Activated CD4-positive, CD25-positive, alpha-beta regulatory T cell (primary cell): ENCODE measurements around the gene ALOX15.
"Not testable (repeated sequence)": the region's sequence is repeated elsewhere in the genome, so short reads cannot be mapped to it uniquely, and the experiment has no call there.

Experiments used
- DNase-seq, 4 experiments: peaks; one replicate each; lab custom pipeline; 2025; lab: John Stamatoyannopoulos, UW

ALOX15 gene

GRCh38 chr17:4617090-4617489 is 24.4 kb downstream of the ALOX15 start:
- no peak for DNase-seq

GRCh38 chr17:4616476-4616875 is 25.0 kb downstream of the ALOX15 start:
- no peak for DNase-seq

- no peak for DNase-seq
Observed at GRCh38 chr17:4610656-4611055, 30.8 kb downstream of the ALOX15 start.

- no peak for DNase-seq
Observed at GRCh38 chr17:4610162-4610561, 31.3 kb downstream of the ALOX15 start.

DNA sequence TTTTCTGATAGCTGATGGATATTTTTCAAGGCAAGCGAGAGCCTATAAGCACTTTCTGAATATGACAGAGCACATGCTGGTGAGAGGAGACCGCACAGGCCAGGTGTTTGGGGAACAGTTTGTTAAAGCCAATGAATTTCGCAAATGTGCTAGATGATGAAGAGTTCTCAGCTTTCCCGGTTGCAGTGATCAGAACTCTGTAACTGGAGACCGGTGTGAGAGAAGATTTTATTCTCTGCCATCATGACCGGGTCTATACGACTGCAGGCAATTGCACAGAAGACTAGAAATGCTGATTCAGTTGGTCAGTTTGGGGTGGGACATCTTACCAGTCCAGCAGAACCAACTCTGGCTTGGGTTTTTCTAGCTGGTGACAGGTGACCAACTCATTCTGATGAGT is 31.7 kb downstream of the ALOX15 start:
- no peak for DNase-seq

- DNase-seq = no peak
Observed at GRCh38 chr17:4607773-4608187, 33.7 kb downstream of the ALOX15 start.

DNA sequence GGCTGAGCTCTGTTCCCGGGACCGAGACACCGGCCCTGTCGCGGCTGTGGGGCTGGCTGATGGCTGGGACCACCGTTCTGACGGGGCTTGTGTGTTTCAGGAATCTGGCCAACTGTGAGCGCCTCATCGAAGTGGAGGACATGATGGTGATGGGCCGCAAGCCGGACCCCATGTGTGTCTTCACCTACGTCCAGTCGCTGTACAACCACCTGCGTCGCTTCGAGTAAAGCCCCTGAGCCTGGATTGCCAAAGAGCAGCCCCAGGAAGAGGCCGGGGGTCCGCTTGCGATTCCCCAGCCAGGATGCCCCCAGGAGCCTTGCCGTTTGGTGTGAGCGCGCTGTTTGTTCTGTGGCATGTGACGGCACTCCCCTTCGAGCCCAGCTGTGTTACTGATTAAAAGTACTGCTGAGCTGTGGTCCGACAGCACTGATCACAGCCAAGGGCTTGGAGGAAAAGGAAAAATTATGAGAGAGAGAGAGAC is 34.2 kb downstream of the ALOX15 start:
- DNase-seq = no peak

DNA sequence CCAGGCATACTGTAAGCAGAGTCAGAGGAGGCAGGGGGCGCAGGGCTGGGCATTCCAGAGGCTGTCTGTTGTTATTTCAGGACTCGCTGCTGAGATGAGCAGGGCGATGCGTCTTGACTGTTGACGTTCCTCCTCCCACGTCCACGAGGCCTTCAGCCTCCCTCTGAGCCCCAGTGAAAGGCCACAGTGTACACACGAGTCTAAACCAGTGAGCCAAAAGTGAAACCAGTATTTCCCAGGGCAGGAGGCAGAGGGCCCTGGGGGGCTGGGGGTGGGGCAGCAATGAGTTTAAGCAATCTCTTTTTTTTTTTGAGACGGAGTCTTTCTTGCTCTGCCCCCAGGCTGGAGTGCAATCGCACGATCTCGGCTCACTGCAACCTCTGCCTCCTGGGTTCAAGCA is 35.7 kb downstream of the ALOX15 start:
- DNase-seq = no peak

GRCh38 chr17:4604736-4605135 is 36.7 kb downstream of the ALOX15 start:
- not testable (repeated sequence) for DNase-seq

- DNase-seq = no peak
Observed at GRCh38 chr17:4604111-4604644, 37.3 kb downstream of the ALOX15 start.

GRCh38 chr17:4602041-4602440 is 39.4 kb downstream of the ALOX15 start:
- no peak for DNase-seq

DNA sequence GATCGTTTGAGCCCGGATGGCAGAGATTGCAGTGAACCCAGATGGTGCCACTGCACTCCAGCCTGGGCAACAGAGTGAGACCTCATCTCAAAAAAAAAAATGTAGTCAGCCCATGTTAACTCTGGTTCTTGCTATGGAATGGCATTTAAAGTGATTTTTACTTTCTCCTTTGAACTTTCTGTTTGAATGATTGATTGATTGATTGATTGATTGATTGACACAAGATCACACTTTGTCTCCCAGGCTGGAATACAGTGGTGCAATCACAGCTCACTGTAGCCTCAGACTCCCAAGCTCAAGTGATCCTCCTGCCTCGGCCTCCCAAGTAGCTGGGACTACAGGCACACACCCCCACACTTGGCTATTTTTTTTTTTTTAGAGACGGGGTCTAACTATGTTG is 40.2 kb downstream of the ALOX15 start:
- no peak for DNase-seq

GRCh38 chr17:4600563-4600962 is 40.9 kb downstream of the ALOX15 start:
- no peak for DNase-seq

GRCh38 chr17:4599505-4600281 is 41.8 kb downstream of the ALOX15 start:
- DNase-seq = no peak

DNA sequence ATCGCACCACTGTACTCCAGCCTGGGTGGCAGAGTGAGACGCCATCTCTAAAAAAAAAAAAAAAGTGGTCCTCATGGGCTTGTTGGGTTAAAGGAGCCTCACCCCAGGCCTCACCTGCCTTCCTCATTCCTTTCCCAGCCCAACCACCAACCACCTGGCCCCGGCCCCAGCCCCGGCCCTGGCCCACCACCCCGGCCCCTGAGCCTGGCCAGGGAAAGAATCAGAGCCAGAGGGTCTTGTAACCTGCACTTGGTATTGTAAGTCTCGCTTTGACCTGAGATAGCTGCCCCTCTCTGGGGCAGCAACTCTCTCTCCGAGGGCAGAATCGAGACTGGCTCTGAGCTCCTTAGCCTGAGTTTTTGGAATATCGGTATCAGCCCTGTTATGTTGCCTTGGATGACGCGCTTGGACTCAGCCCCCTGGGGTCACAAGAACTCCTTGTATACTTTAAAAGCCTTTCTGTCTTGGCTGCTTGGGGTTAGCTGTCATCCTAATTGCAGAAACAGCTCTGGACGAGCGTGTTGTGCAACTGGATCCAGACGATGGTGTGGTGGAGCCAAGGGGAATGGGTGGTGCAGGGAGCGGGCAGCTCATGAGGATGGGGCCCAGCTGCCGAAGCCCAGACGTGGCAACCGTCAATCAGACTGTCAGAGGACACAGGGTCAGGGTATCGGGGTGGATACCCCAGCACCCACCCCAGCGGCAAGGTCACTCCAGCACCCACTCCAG is 42.5 kb downstream of the ALOX15 start:
- DNase-seq = no peak

- no peak for DNase-seq
Observed at GRCh38 chr17:4597975-4598374, 43.5 kb downstream of the ALOX15 start.

DNA sequence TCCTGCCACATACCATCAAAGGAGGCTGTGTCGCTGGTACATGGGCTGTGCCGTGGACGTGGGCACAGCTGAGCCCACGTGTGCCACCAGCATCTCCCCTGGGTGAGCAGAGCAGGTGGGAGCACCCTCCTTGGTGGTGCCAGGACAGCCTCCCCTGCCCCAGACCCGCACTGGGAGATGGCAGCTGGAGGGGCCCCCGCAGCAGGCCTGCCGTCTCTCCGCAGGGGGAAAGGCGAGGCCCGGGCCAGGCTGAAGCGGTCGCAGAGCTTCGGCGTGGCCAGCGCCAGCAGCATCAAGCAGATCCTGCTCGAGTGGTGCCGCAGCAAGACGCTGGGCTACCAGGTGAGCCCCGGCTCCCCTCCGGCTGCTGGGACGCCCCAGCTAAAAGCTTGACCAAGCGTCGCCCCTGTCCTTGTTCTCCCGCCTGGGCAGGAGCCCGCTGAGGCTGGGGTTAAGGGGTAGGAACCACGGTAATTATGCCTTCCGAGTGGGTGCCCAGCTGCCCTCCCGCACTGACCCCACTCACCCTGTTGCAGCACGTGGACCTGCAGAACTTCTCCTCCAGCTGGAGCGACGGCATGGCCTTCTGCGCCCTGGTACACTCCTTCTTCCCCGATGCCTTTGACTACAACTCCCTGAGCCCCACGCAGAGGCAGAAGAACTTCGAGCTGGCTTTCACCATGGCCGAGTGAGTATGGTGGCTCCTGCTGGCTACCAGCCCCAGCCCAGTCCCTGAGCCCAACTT is 44.7 kb downstream of the ALOX15 start:
- DNase-seq = no peak

DNA sequence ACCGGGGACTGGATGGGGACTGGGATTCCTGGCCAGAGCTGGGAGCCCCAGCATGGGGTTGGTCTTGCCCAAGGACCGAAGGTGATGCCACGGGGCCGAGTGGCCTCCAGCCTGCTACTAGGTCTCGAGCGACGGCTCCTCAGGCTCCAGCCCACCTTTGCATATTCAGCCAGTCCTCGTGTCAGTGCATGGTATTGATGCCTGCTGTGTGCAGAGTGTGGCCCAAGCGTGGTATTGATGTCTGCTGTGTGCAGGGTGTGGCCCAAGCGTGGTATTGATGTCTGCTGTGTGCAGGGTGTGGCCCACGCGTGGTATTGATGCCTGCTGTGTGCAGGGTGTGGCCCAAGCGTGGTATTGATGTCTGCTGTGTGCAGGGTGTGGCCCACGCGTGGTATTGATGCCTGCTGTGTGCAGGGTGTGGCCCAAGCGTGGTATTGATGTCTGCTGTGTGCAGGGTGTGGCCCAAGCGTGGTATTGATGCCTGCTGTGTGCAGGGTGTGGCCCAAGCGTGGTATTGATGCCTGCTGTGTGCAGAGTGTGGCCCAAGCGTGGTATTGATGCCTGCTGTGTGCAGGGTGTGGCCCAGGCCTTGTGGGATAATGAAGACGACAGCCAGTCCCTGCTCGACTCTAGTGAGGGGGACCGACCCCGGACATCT is 45.7 kb downstream of the ALOX15 start:
- not testable (repeated sequence) for DNase-seq

DNA sequence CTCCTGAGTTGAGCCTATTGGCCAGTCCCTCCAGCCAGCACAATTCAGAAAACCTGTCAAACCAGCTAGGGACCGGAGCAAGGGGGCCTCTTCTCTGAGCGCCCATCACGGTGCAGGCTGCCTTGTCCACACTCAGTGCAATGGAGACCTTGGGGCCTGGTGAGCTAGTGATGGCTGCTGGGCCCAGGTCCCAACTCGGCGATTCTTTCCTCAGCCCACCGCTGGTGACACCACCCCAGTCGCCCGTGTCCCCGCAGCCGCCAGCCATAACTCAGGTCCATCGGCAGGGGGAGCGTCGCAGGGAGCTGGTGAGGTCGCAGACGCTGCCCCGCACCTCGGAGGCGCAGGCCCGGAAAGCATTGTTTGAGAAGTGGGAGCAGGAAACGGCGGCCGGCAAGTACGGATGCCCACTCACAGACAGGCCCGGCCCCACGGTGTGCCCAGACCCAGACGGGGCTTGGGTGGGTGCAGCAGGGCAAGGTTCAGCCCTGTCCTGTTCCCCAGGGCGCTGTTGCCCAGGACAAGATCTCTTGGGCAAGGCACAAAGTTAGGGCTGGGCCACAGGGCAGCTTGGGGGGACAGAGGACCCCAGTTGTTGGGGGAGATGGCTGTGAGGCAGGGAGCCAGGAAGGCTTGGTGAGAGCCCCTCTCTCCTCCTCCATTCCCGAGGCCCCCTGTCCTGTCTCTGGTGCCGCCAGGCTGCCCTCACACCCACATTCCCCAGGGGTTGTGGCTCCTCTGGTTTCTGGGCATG is 46.4 kb downstream of the ALOX15 start:
- peak in 1 of 4 experiments; percentile 5 for DNase-seq

- DNase-seq = no peak
Observed at GRCh38 chr17:4594406-4594805, 47.1 kb downstream of the ALOX15 start.

DNA sequence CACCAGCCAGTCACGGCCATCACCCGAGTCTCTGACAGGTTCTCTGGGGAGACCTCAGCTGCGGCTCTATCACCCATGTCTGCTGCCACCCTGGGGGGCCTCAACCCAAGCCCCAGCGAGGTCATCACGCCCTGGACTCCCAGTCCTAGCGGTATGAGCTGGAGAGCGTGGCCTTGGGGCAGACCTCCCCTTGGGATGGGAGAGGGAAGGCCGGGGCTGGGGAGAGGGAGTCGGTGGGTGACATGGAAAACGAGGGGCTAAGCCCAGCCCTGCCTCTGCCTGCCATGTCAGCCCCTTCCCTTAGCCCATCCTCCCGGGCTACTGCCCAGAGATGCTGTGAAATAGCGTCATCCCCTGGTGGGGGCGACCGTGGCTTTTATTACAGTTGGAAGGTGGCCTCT is 48.5 kb downstream of the ALOX15 start:
- DNase-seq = no peak
